Endothelial cell of umbilical vein (primary cell): ENCODE data around the gene PDCD1LG2.

Experiments used
- CTCF ChIP-seq, 2 donors: IDR thresholded peaks; 1 replicate in 1 of 2; 2 replicates in 1 of 2; pipeline ENCODE4 v1.5.1; 2011; ENCODE audit warnings: low read length in 2 of 2, mild to moderate bottlenecking in 2 of 2, moderate library complexity in 2 of 2, control low read depth in 1 of 2, inconsistent platforms in 1 of 2, low read depth in 1 of 2; ENCODE audit not compliant: insufficient read depth in 1 of 2; ENCODE audit errors: extremely low read depth in 1 of 2
- EZH2 ChIP-seq: IDR thresholded peaks from 2 replicates; pipeline ENCODE4 v1.6.1; 2012; ENCODE audit warnings: borderline replicate concordance, low read depth, mild to moderate bottlenecking, moderate library complexity, low read length, inconsistent platforms; ENCODE audit not compliant: severe bottlenecking
- MAX ChIP-seq: IDR thresholded peaks from 2 replicates; pipeline ENCODE4 v1.6.1; 2011; ENCODE audit not compliant: insufficient read depth, insufficient read length
- MYC ChIP-seq: IDR thresholded peaks from one replicate; pipeline ENCODE4 v1.6.1; 2011; ENCODE audit warnings: mild to moderate bottlenecking, low read depth, low read length
- POLR2A ChIP-seq: IDR thresholded peaks from 2 replicates; pipeline ENCODE4 v1.6.1; 2012; ENCODE audit warnings: low read depth, mild to moderate bottlenecking, control low read depth, low read length
- POLR2AphosphoS5 ChIP-seq: IDR thresholded peaks from 2 replicates; pipeline ENCODE4 v1.6.1; 2012; ENCODE audit warnings: low read depth, mild to moderate bottlenecking, control low read depth, low read length, moderate library complexity; ENCODE audit not compliant: insufficient read depth

- TF ChIP-seq CTCF (IDR thresholded peaks at IDR 0.05; ENCODE audit: extremely low read depth in 1 of 2, insufficient read depth in 1 of 2, low read depth in 1 of 2, low read length in 2 of 2) (no peak), POLR2A (no peak), POLR2AphosphoS5 (no peak), MYC (no peak), MAX (no peak), EZH2 (no peak)
Measured at GRCh38 chr9:5536684-5537083, 26.4 kb downstream of the PDCD1LG2 start.
